Measurements from ENCODE around the gene GTPBP4.
"Not testable (repeated sequence)": the region's sequence is repeated elsewhere in the genome, so short reads cannot be mapped to it uniquely, and the experiment has no call there.

The GTPBP4 gene

DNA sequence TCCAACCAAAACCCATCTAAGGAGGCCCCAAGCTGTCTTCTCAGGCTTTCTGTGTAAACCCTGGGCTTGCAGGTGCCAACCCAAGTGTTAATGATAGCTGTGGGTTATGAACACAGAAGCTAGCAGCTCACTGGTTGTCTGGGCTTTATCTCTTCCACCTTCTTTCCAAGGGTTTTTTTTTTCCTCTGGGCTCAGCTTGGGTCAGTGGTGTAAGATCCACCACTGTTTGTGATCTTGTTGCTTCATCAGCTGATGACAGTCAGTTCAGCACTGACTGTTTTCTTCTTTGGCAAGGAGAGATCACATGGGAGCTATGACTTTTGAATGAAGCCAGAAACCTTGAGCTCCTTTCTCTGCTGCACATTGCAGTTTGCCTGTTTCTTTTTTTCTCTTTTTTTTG is 4.6 kb downstream of the GTPBP4 start:
- no peak for DNase-seq

DNA sequence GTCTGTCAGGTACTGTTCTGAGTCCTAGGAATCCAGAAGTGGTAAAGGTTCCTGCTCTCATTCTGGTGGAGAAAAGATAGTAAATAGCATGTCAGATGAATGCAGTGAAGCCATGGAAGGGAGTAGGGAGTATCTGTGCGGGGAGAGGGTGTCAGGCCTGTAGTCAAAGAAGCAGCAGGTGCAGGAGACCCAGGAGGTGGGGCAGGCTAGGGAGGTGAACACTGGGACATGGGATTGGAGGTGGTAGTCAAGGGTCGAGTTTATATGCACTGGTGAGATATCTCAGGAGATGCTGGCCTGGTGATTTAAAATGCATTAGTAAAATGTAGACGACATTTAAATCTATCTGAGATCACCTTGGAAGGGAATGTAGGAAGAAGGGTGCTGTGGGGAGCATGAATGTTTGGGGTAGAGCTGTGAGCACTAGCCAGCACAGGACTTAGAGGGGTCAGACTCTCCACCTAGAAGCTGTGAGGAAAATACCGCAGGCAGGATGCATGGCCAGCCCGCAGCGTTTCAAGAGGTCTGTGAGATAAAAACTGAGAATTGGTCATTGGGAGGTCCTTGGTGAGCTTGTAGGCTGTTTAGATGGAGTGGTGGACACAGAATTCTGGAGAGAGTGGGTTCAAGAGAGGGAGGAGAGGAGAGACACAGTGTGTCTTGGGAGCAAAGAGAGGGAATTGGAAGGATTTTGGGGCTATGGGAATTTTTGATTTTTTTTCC is 6.8 kb downstream of the GTPBP4 start:
- no peak for DNase-seq

DNA sequence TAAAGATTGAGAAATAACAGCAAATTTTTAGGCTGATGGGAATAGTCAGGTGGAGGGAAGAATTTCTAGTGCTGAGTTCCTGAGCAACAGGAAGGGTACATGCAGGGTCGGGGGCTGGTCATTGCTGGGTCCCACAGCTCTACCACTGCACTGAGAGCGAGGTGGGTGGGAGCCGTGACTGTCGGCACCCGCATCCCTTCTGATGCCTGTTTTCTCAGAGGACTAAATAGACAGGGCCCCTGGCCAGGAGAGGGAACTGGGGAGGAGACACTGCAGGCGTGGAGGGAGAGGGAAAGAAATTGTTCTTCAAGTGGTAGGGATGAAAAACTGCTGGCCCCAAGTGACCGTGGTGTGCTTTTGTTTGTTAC is 7.3 kb downstream of the GTPBP4 start:
- DNase-seq: no peak

DNA sequence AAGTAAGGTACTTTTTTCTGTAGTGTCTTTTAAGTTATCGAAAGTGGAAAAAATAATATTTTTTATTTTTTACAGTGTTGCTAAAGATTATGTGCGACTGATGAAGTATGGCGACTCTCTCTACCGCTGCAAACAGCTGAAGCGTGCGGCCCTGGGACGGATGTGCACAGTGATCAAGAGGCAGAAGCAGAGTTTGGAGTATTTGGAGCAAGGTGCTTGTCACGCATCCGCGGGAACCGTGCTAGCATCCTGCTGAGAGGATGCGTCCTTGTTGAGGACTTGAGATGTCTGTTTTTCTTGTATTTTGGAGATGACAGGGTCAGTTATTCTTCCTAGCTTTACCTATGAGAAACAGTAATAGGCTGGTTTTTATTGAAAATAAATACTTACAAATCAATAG is 7.8 kb downstream of the GTPBP4 start:
- DNase-seq: no peak

- no peak for DNase-seq
Observed at GRCh38 chr10:997266-998022, 9.2 kb downstream of the GTPBP4 start.

DNA sequence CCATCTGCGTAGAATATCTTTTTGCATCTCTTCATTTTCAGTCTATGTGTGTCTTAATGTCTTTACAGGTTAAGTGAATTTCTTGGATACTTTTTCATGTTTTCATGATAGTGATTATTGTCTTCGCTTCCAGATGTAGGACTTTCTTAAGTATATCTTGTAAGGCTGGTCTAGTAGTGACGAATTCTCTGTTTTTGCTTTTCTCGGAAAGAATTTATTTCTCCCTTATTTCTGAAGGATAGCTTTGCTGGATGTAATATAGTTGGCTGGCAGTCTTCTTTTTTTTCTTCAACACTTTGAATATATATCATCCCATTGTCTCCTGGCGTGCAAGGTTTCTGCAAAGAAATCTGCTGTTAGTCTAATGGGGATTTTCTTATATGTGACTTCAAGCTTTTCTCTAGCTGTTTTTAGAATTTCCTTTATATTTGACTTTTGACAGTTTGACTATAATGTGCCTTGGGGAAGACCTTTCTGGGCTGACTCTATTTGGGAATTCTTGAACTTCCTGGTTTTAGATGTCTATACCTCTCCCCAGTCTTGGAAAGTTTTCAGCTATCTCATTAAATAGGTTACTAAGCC is 14.3 kb downstream of the GTPBP4 start:
- DNase-seq: no peak

DNA sequence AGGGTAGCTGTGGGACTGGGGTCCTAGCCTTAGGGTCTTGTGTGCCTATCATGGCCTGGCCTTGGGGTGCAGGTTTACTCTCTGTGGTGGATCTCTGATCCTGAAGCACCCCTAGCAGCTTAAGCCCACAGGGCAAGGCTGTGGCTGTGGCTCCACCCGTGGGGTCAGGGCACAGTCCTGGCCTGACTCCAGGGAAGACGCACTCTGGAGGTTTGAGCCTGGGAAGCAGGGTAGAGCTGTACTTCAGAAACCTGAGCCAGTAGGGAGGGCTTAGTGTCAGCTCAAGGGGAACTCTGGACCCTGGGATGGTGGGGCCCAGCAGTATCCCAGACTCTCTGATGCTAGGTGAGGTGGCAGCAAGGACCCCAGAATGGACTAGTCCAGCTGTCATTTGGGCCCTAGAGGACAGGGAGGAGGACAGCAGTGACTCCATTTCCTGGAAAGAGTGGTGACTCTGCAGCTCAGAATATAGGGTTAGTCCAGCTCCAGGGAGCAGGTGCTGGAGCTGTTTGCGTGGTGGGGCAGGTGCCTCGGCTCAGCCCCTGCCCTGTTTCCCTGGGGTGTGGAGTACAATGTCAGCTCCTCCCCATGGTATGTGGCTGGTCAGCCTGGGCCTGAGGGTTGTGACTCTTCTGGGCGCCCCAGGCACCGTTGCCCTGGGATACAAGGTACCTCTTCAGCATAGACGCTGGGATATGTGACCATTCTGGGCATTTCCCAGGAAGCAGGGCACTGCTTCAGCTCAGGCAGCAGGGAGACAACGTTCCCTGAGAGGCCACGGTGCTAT is 15.8 kb downstream of the GTPBP4 start:
- DNase-seq: no peak

- no peak for DNase-seq
Observed at GRCh38 chr10:1006573-1006972, 18.3 kb downstream of the GTPBP4 start.

DNA sequence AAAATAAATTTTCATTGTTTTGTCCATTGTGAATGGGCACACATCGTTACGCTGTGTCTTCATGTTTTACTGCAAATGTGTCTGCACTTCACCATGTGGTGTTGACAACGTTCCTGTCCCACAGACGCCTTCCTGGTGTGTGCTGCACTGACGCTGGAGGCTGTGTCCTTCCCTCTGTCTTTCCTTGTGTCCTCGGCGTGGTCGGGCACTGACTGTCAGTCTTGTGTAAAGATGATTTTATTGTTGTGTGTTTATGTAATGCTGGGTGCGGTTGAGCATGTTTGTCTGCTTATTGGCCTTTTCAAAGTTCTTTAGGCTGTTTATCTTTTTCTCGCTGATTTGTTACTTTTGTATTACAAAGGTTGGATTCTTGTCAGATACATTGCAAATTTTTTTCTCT is 19.3 kb downstream of the GTPBP4 start:
- no peak for DNase-seq

DNA sequence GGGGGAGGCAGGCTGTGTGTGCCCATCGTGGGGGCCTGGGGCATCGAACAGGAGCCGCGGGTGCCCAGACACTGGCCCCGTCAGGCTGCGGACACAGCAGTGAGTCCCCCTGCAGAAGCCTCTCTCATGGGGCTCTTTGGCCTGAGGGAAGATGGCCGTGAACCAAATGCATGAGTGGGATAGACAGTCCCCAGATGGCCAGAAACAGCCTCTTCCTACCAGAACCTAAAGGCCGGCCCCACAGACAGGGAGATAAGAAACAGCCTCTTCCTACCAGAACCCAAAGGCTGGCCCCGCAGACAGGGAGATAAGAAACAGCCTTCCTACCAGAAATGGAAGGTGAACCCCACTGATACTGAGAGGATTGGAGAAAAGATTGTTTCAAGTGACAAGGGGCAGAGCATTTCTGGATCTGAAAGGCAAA is 20.8 kb downstream of the GTPBP4 start:
- DNase-seq: no peak

- DNase-seq: not testable (repeated sequence)
Observed at GRCh38 chr10:1009947-1010346, 21.7 kb downstream of the GTPBP4 start.

DNA sequence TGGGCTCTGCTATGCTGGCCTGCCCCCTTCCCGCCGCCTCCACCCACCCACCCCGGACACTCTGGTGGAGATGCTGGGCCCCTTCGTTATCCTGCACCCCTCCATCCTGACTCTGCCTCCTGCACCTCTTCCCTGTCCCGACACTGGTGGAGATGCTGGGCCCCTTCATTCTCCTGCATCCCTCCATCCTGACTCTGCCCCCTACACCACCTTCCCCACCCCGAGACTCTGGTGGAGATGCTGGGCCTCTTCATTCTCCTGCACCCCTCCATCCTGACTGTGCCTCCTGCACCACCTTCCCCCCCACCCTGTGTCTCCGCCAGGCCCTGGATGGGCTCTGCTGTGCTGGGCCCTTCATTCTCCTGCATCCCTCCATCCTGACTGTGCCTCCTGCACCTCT is 22.5 kb downstream of the GTPBP4 start:
- DNase-seq: no peak

- no peak for DNase-seq
Observed at GRCh38 chr10:1011696-1012095, 23.5 kb downstream of the GTPBP4 start.

- DNase-seq: no peak
Observed at GRCh38 chr10:1015688-1016087, 27.5 kb downstream of the GTPBP4 start.

DNA sequence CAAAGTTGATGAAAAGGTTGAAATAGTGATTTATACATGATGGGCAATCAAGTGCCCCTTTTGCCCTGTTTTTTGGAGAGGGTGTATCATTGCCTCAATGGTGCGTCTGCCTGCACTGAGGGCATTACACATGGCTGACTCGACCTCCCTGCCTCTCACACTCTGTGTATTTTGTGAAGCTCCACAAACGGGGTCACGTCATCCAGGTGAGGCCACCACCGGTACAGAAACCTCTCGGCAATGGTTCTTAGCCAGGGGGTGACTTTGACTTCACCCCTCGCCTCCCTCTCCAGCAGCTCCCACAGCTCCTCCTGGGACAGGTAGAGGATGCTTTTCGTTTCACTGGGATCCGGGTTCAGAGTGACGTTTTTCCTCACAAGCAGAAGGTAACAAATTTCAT is 31.1 kb downstream of the GTPBP4 start:
- no peak for DNase-seq

DNA sequence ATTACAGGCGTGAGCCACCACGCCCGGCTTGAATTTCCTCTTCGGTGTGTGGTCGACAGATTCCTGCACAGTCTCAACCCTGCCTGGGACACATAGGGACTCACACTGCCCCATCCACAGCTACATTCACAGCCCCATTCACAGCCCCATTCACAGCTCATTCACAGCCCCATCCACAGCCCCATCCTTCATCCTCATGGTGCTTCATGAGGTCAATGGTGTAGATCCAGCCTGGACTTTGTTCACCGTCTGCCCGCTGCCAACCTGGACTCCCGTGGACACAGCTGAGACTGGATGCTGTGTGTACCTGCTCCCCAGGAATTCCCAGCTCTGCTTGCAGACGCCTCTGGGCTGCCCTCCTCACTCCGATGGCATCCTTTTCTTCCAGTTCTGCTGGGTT is 32.2 kb downstream of the GTPBP4 start:
- no peak for DNase-seq

- DNase-seq: no peak
Observed at GRCh38 chr10:1020958-1021357, 32.7 kb downstream of the GTPBP4 start.

DNA sequence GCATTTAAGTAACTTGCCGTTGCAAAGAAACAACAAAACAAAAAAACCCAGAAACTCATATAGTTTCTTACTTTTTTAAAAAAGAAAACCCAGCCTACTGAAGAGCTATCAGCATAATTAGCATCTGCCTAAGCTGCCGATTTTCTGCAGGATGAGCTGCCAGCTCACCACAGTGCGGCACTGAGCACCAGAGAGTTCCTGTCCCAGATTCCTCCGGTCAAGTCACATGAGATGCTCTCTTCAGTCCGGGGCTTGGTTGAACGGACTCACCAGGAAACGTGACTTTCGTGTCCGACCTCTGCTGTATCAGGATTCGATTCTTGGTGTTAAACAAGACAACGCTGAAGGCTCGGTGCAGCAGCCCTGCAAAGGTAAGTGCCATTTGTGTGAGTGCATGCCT is 34.2 kb downstream of the GTPBP4 start:
- DNase-seq: no peak

- DNase-seq: no peak
Observed at GRCh38 chr10:1024103-1024502, 35.9 kb downstream of the GTPBP4 start.

- no peak for DNase-seq
Observed at GRCh38 chr10:1025683-1026082, 37.4 kb downstream of the GTPBP4 start, which contains the start of gene IDI2. Gene IDI2, minus strand, starts transcription at chr10:1025859. Its CDS starts 1,136 bp downstream, at chr10:1024723.

GRCh38 chr10:1026578-1026977 is 38.3 kb downstream of the GTPBP4 start:
- no peak for DNase-seq

GRCh38 chr10:1029838-1030237 is 41.6 kb downstream of the GTPBP4 start:
- no peak for DNase-seq

DNA sequence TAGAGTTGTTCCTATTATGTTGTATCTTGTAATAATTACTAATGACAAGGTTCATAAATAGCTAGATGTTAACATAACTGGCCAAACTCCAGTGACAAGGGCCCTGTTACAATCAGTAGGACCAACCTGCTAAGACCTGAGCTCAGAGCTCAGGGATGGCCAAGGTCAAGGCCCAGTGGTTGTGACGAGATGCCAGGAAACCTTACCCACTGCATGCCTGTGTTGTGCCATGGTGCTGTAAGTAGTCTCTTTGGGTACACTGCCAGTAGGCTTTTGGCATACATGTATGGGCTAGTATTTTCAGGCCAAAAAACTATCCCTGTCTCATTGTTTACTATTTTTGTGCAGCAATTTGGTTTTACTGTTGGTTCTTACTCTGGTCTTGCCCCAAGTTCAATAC is 45.4 kb downstream of the GTPBP4 start:
- no peak for DNase-seq
